Endodermal cell (in vitro differentiated cells): ENCODE results near the gene SRL. TPM values are rescaled to one million over a fixed set of nuclear protein-coding genes. Genes with fewer than 3 reads are reported as not detected.

Experiments used
- DNase-seq: peaks from one replicate; pipeline ENCODE4 v3.0.0-alpha.2; 2017
- H3K27ac ChIP-seq: 2 replicates; pipeline ENCODE4 v1.5.1; 2013; ENCODE audit warnings: mild to moderate bottlenecking, low read depth, low read length, moderate library complexity
- H3K27me3 ChIP-seq: 2 replicates; pipeline ENCODE4 v1.6.1; 2013; ENCODE audit warnings: mild to moderate bottlenecking, low read length, moderate library complexity; ENCODE audit not compliant: insufficient read depth, control insufficient read depth, poor library complexity, severe bottlenecking
- H3K36me3 ChIP-seq: 2 replicates; pipeline ENCODE4 v1.7.0; 2013; ENCODE audit warnings: mild to moderate bottlenecking, low read length, moderate library complexity; ENCODE audit not compliant: control insufficient read depth, insufficient read depth
- H3K4me1 ChIP-seq: one replicate; pipeline ENCODE4 v1.7.0; 2013; ENCODE audit warnings: low read length; ENCODE audit not compliant: control insufficient read depth, insufficient read depth
- H3K4me3 ChIP-seq: 2 replicates; pipeline ENCODE4 v1.5.1; 2013; ENCODE audit warnings: mild to moderate bottlenecking, low read length, moderate library complexity
- H3K9ac ChIP-seq: 2 replicates; pipeline ENCODE4 v1.6.1; 2013; ENCODE audit warnings: mild to moderate bottlenecking, low read length, moderate library complexity; ENCODE audit not compliant: poor library complexity, severe bottlenecking; ENCODE audit errors: extremely low read depth
- H3K9me3 ChIP-seq: 2 replicates; pipeline ENCODE4 v1.6.1; 2013; ENCODE audit warnings: mild to moderate bottlenecking, low read length, moderate library complexity; ENCODE audit not compliant: control insufficient read depth
- H3K27ac Mint-ChIP-seq: 2 replicates; pipeline ENCODE4 v1.8.0; 2020; ENCODE audit warnings: mixed read lengths
- H3K27me3 Mint-ChIP-seq: 2 replicates; pipeline ENCODE4 v1.8.0; 2021; ENCODE audit warnings: mild to moderate bottlenecking, mixed read lengths; ENCODE audit not compliant: insufficient read depth
- H3K36me3 Mint-ChIP-seq: 2 replicates; pipeline ENCODE4 v1.8.0; 2020; ENCODE audit warnings: low read depth, mixed read lengths
- H3K4me1 Mint-ChIP-seq: 2 replicates; pipeline ENCODE4 v1.8.0; 2020; ENCODE audit warnings: mixed read lengths
- H3K4me3 Mint-ChIP-seq: 2 replicates; pipeline ENCODE4 v1.8.0; 2020; ENCODE audit warnings: mild to moderate bottlenecking, moderate library complexity, mixed read lengths
- H3K9me3 Mint-ChIP-seq: 2 replicates; pipeline ENCODE4 v1.8.0; 2020; ENCODE audit warnings: mild to moderate bottlenecking, mixed read lengths
- CTCF ChIP-seq: fragments of 200-600 bp; sonication (generic); conservative IDR thresholded peaks from 2 replicates; pipeline ENCODE4 v1.5.0; 2021; ENCODE audit warnings: antibody characterized with exemption, mild to moderate bottlenecking
- WGBS, 2 experiments: methylation state at CpG; one replicate each; pipeline versions ENCODE4 v1.1.5 to v1.1.7; 2013; ENCODE audit warnings: missing lambda C conversion rate in 2 of 2, mixed read lengths in 1 of 2; ENCODE audit not compliant: insufficient coverage in 1 of 2, insufficient read length in 1 of 2; 5-methylcytosine and 5-hydroxymethylcytosine counted together
- total RNA-seq, 2 donors: library from RNA; stranded (reverse); fragmentation: NEBNext Ultra II Directional in 1 of 2; extraction: Animal tissue kit (Norgen Biotek cat#: 25700) in 1 of 2; gene quantifications; 2 replicates in 1 of 2; 3 replicates in 1 of 2; pipeline ENCODE4 v1.2.1, GENCODE V29; 2021

SRL gene
- total RNA-seq, 2 donors from 2014 or later: not detected

- H3K27ac ChIP-seq: no peak overlapping the region
Observed at GRCh38 chr16:4233431-4233830, 8.4 kb downstream of the SRL start.

DNA sequence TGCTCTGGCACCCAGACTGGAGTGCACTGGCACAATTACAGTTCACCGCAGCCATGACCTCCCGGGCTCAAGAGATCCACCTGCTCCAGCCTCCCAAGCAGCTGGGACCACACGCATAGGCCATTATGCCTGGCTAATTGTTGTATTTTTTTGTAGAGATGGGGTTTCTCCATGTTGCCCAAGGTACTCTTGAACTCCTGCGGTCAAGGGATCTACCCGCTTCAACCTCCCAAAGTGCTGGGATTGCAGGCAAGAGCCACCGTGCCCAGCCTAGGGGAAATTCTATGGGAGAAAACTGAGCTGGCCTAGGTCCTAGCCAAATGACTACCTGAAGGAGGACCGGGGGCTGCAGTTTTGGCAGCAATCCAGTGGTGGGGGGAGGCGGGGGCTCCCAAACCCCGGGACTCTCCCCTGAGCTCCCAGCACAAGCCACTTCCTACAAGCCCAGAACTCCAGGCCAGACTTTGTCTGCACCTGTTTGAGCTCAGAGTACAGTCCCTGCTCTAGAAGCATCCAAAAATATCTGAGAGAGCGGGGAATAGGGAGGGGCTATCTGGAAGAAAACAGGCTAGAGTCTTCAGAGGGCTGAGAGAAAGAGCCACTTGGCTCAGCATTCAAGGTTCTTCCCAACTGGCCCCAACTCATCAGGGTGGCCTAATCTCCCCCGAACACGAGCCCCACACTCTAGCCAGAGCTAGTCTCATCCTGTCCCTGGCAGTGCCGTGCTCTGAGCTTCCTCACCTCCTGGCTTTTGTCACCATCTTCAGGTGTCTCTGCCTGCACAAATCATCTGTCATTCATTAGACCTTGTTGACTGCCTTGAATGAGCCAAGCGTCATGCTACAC, 9.1 kb downstream of the SRL start:
- no peak for DNase-seq
- Mint-ChIP-seq H3K36me3 (no peaks in the 10 kb centered on the region), H3K4me1 (no peaks in the 10 kb centered on the region), H3K27ac (no peak overlapping the region), H3K9me3 (no peaks in the 10 kb centered on the region), H3K27me3 (peaks cover 4% of the 10 kb centered on the region), H3K4me3 (no peak overlapping the region)
- no peaks in the 10 kb centered on the region for H3K9me3 ChIP-seq
- no peaks in the 10 kb centered on the region for H3K4me1 ChIP-seq
- H3K9ac ChIP-seq: no peak overlapping the region
- WGBS, 2 experiments: 91 to 97% methylated on average over 9 to 14 of the region's 14 CpGs
- no peak for TF ChIP-seq CTCF
- H3K36me3 ChIP-seq: no peaks in the 10 kb centered on the region
- no peak overlapping the region for H3K4me3 ChIP-seq
- no peak overlapping the region for H3K27ac ChIP-seq
- no peaks in the 10 kb centered on the region for H3K27me3 ChIP-seq

More at GRCh38 chr16:4233431-4233830, 8.4 kb downstream of the SRL start:
- no peak overlapping the region for H3K9ac ChIP-seq
- WGBS, 2 experiments: 90 to 92% methylated on average over 2 to 4 of the region's 4 CpGs
- H3K36me3 Mint-ChIP-seq: no peaks in the 10 kb centered on the region
- no peak overlapping the region for H3K4me3 ChIP-seq
- no peaks in the 10 kb centered on the region for H3K4me1 ChIP-seq
- H3K27ac Mint-ChIP-seq: no peak overlapping the region
- no peak for TF ChIP-seq CTCF
- no peaks in the 10 kb centered on the region for H3K4me1 Mint-ChIP-seq
- H3K4me3 Mint-ChIP-seq: no peak overlapping the region
- peaks cover 4% of the 10 kb centered on the region for H3K9me3 Mint-ChIP-seq
- no peaks in the 10 kb centered on the region for H3K36me3 ChIP-seq
- DNase-seq: no peak
- H3K9me3 ChIP-seq: no peaks in the 10 kb centered on the region
- H3K27me3 Mint-ChIP-seq: peaks cover 4% of the 10 kb centered on the region
- H3K27me3 ChIP-seq: no peaks in the 10 kb centered on the region

GRCh38 chr16:4231886-4232285, 10.0 kb downstream of the SRL start:
- no peaks in the 10 kb centered on the region for H3K36me3 ChIP-seq
- no peak overlapping the region for H3K27ac ChIP-seq
- no peak for DNase-seq
- 88 to 90% methylated on average over 10 to 11 of the region's 11 CpGs for WGBS, 2 experiments
- Mint-ChIP-seq H3K4me1 (no peaks in the 10 kb centered on the region), H3K9me3 (no peaks in the 10 kb centered on the region), H3K36me3 (no peaks in the 10 kb centered on the region), H3K4me3 (no peak overlapping the region), H3K27me3 (peaks cover 4% of the 10 kb centered on the region), H3K27ac (no peak overlapping the region)
- no peaks in the 10 kb centered on the region for H3K9me3 ChIP-seq
- H3K4me3 ChIP-seq: no peak overlapping the region
- no peaks in the 10 kb centered on the region for H3K27me3 ChIP-seq
- no peak overlapping the region for H3K9ac ChIP-seq
- no peak for TF ChIP-seq CTCF
- H3K4me1 ChIP-seq: no peaks in the 10 kb centered on the region
